HTERT RPE-1 (cell line): ENCODE results near the gene SEMA3A.
"Not testable (repeated sequence)": the region's sequence is repeated elsewhere in the genome, so short reads cannot be mapped to it uniquely, and the experiment has no call there.

Experiments used
- in situ Hi-C: fragments of 300-500 bp; cut with MboI; formaldehyde crosslinking; loops from 4 replicates; pipeline ENCODE4 v1.14.3; 2020; ENCODE audit warnings: low sequenced_read_pairs

Gene SEMA3A

GRCh38 chr7:84157171-84157570 is 37.4 kb downstream of the SEMA3A start:
- in situ Hi-C loops: no loop called here

GRCh38 chr7:84154991-84155781 is 39.4 kb downstream of the SEMA3A start:
- in situ Hi-C loops: no loop called here

GRCh38 chr7:84152995-84153394 is 41.6 kb downstream of the SEMA3A start:
- in situ Hi-C loops: no loop called here

- in situ Hi-C loops: not testable (repeated sequence)
These were observed 44.2 kb downstream of the SEMA3A start for GRCh38 chr7:84150370-84150769.

GRCh38 chr7:84149573-84149972 is 45.0 kb downstream of the SEMA3A start:
- in situ Hi-C loops: no loop called here

- in situ Hi-C loops: no loop called here
These were observed 48.7 kb downstream of the SEMA3A start for GRCh38 chr7:84145892-84146291.

GRCh38 chr7:84144935-84145334 is 49.7 kb downstream of the SEMA3A start:
- in situ Hi-C loops: no loop called here

GRCh38 chr7:84144480-84144879 is 50.1 kb downstream of the SEMA3A start:
- in situ Hi-C loops: no loop called here

GRCh38 chr7:84142726-84143125 is 51.9 kb downstream of the SEMA3A start:
- in situ Hi-C loops: no loop called here

GRCh38 chr7:84139986-84140729 is 54.4 kb downstream of the SEMA3A start:
- in situ Hi-C loops: no loop called here

GRCh38 chr7:84138411-84138810 is 56.2 kb downstream of the SEMA3A start:
- in situ Hi-C loops: no loop called here

GRCh38 chr7:84137812-84138211 is 56.8 kb downstream of the SEMA3A start:
- in situ Hi-C loops: no loop called here

- in situ Hi-C loops: no loop called here
These were observed 57.8 kb downstream of the SEMA3A start for GRCh38 chr7:84136809-84137208.

GRCh38 chr7:84136336-84136735 is 58.3 kb downstream of the SEMA3A start:
- in situ Hi-C loops: no loop called here

GRCh38 chr7:84134169-84134568 is 60.4 kb downstream of the SEMA3A start:
- in situ Hi-C loops: no loop called here

GRCh38 chr7:84125654-84126053 is 68.9 kb downstream of the SEMA3A start:
- in situ Hi-C loops: no loop called here

GRCh38 chr7:84123965-84124547 is 70.5 kb downstream of the SEMA3A start:
- in situ Hi-C loops: no loop called here

- in situ Hi-C loops: no loop called here
These were observed 71.8 kb downstream of the SEMA3A start for GRCh38 chr7:84122582-84123360.

GRCh38 chr7:84117304-84117703 is 77.3 kb downstream of the SEMA3A start:
- in situ Hi-C loops: no loop called here

- in situ Hi-C loops: no loop called here
These were observed 80.4 kb downstream of the SEMA3A start for GRCh38 chr7:84113906-84114850.
